HFF-Myc (cell line): ENCODE data around the gene OR2B2.

Experiments
- DNase-seq: peaks from one replicate; pipeline ENCODE4 v3.0.0-alpha.2; 2011; ENCODE audit warnings: low read depth; ENCODE audit errors: extremely low read depth
- H3K4me3 ChIP-seq: replicated peaks from 2 replicates; pipeline ENCODE4 v1.5.1; 2011; ENCODE audit warnings: low read depth, mild to moderate bottlenecking, control low read depth, low read length
- CTCF ChIP-seq: IDR thresholded peaks from 2 replicates; pipeline ENCODE4 v1.5.1; 2012; ENCODE audit warnings: mild to moderate bottlenecking, low read depth, low read length, control low read depth; ENCODE audit errors: missing control alignments

OR2B2 gene

GRCh38 chr6:27862396-27863066 lies 49.7 kb downstream of the OR2B2 start:
- no peak for TF ChIP-seq CTCF
- no peak for DNase-seq
- H3K4me3 ChIP-seq = no peak overlapping the region

GRCh38 chr6:27861861-27862260 lies 50.3 kb downstream of the OR2B2 start:
- H3K4me3 ChIP-seq = no peak overlapping the region
- TF ChIP-seq CTCF = no peak
- no peak for DNase-seq

- no peak overlapping the region for H3K4me3 ChIP-seq
- no peak for TF ChIP-seq CTCF
- no peak for DNase-seq
Observed at GRCh38 chr6:27861276-27861840, 50.8 kb downstream of the OR2B2 start.
